HG03103 (cell line): ENCODE data around the gene FER.

ENCODE experiments used
- ATAC-seq: cut with Tn5 transposase; IDR thresholded peaks from one replicate; pipeline ENCODE4 v1.9.1; 2021; ENCODE audit warnings: low read depth; ENCODE audit not compliant: unreplicated experiment

FER gene

DNA sequence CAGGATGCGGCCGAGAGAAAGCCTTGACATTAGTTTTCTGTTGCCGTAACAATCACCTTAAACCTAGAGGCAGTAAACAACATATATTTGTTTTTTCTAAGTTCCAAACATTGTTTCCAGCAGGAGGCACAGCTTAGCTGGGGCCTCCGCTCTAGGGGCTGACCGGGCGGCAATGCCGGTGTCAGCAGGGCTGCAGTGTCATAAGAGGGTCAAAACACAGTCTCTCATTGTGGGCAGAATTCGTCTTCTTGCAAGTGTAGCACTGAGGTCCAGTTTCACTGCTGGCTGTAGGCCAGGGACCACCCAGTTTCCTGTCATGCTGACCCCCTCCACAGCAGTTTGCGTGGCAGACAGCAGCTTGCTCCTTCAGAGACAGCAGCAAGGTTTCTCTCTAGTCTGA lies 475.8 kb downstream of the FER start:
- ATAC-seq, result no peak

DNA sequence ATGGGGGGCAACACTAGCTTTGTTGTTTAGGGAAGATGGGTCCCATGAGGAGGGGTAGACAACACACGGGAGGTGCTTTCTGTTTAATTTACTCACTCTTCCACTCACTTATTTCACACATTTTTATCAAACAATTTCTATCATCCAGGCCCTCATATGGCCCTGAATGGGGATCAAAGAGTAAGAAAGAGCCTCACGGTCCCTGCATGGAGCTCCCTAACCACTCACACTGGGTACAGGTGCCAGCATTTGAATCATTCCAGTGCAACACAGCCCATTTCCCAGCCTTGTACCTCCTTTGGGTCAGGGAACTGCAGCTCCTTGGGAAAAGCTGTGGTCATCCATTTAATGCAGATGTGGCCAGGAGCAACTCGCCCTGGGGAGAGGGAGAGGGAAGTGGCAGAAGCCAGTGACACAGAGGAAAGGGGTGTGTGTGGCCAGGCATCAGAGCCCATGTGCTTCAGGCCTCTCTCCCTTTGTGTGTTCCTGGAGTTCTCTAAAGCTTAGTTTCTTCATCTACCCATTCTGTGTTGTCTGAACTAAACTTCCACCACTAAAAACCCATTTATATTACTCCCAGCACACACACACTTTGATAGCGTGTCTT lies 476.7 kb downstream of the FER start:
- no peak for ATAC-seq

GRCh38 chr5:109225716-109226625 lies 478.3 kb downstream of the FER start:
- ATAC-seq, result no peak

DNA sequence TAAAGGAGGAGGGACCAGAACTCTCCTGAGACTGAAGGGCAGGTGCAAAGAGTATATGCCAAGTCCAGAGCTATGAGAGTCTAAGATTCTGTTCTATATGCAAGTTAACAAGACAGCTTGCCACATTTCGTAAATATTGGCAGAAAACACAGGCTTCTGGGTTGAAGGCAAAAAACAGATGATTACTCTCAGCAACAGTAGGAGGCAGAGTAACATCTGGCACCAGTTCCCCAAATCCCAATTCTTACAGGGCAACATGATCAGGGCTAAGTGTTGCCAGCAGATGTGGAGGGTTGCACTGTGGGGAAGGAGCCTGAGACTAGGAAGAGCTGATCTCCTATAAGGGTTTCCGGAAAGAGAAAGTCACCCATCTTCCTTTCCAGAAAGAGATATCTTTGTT lies 482.7 kb downstream of the FER start:
- no peak for ATAC-seq

DNA sequence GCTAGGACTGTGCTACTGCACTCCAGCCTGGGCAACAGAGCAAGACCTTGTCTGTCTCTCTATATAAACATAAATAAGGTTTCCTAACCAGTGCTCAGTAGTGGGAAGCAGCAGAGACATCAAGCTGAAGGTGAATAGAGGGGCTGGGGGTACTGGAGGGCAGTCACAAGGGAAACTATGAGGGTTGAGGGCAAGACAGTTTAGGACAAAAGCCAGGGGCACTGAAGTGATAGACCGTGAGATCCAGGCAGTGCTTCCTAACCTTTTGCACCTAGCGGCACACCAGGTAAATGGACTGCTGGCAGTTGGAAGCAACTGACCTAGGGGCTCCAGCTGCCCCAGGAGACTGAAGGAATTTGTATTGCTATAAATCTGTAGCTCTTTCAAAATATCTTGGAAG lies 483.6 kb downstream of the FER start:
- no peak for ATAC-seq

GRCh38 chr5:109234381-109234780 lies 486.7 kb downstream of the FER start:
- ATAC-seq, result no peak

DNA sequence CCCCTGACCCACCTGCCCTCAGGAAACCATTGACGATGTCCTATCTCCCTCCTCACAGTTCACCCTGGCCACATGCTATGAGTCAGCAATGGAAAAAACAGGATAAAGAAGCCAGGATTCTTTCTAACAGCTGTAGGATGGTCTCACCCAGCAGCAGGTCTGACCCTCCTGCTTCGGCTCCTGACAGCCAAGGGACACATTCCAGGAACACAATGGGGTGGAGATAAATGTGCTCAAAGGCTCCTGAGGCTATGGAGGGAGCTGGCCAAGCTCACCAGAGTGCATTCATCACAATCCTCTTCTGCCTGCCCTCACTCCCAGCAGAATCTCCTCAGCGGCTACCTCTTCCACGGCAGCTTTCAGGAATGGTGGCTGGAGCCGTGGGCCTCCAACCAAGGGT lies 491.8 kb downstream of the FER start:
- no peak for ATAC-seq

DNA sequence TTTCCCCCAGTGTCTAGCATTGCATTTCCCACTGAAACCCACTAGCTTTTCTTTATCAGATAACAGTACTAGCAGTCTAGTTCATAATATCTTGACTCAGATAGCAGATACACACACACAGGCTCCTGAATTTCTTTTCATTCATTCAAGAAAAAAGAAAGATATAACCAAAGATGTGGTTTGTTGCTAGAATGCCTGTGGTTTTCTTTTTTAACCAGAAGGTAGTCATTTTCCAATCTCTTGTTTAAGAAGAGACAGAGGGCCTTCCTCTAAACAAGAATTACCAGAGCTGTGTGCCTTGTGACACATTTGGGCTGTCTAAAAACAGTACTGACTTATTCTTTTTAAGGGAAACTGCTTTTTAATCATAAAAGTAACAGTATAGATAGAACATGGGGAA lies 494.8 kb downstream of the FER start:
- ATAC-seq, result no peak

DNA sequence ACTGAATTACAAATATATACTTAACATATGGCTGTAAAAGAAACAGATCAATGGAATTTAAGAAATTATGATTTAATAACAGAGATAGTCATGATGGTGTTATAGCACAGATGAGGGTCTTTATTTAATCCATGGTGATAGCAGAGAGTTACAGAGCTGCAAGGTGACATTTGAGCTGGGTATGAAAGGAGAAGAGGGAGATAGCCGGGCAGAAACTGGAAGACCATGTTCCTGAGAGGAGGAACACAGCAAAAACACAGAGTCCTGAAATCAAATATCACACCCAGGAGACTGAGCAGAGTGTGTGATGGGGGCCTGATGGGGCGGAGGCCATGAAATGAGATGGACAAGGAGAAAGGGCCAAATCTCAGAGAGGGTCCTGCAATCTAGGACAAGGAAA lies 498.7 kb downstream of the FER start:
- ATAC-seq, result no peak
